ACHN (cell line): ENCODE measurements around the gene ARFGAP2.

Source experiments
- DNase-seq: peaks from one replicate; pipeline ENCODE4 v3.0.0-alpha.2; 2015
- in situ Hi-C: cut with HindIII; loops from 2 replicates; pipeline ENCODE4 v1.10.0; 2017; ENCODE audit warnings: low sequenced_read_pairs, low pct_ligation_motif_present, low pct_unique_long_range_greater_than_20kb

ARFGAP2 gene

DNA sequence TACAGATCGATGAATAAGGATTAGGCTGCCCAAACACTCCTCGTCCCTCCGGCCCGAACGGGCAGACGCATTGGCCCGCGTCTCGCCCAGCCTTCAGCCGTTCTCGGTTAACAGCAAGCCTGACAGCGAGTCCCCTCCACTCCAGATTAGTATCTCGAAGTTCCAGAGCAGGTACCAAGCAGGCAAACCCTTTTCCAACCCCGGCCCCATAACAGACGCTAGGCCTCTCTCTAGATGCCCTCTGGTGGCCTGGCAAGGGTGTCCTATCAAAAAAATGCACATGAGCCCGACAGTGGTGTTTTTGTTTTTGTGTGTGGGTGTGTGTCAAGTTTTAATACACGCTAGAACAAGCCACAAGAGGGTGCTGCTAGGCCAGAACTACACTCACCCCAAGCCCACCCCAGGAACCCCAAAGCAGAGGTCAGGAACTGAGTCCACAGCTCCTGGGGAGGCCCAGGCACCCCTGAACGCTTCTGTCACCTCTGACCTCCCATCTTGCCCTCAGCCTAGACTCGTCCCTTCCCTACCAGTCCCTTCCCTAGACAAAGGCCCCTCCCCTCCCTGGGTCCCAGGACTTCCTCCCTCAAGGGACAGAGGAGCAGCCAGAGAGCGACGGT is 658 bp upstream of the ARFGAP2 start:
- in situ Hi-C loops, result no loop called here
- peak; percentile 68 for DNase-seq

DNA sequence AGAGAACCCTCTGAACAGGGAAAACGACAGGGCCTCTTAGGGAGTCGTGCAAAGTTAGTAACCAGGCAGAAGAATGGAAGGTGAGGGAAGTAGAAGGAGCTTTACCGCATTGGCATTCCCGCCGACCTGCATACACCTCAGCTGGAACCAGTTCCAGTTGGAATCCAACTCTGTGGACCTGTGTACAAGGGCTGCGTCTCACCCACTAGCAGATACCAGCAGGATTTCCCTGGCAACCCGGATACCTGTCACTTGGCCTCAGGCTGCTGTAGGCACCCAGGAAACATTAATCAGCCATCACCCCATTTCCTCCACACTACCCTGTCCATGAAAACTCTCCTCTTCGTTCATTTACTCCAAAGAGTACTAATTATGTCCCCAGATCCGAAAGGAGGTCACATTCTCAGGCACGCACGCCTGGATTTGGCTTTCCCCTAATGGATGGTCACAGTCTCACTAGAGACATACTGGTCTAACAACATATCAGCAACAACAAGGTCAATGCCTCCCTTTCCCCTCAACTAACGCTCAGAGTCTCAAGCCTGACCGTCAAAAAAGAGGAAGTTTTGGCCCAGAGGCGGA is 842 bp downstream of the ARFGAP2 start:
- no peak for DNase-seq
- in situ Hi-C loops, result no loop called here

DNA sequence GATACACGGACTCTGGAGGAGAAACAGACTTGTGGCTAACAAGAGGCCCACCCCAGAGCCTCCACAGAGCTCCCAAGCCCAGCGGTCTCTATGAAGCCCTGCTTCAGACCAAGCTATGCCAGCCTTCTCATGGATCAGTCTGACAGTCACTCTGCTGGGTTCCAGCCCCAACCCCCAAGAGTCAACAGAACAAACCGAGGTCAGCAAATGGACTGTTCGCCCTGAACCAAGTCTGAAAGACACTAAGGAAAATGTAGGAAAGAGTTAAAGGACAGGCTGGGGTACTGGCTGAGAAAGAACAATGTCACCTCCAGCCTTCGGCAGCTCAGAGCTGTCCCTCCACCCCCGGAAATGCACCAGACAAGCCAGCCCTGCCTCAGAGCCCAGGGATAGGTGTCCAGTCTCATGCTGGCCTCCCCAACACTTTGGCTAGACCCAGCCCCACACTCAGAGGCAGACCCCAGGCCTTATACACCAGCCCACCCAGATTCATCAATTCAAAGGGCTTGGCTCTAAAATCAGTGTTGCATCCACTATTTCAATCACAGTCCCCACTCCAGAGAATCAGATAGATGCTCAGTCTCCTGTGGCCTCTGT is 3.8 kb downstream of the ARFGAP2 start:
- in situ Hi-C loops, result no loop called here
- DNase-seq, result no peak

DNA sequence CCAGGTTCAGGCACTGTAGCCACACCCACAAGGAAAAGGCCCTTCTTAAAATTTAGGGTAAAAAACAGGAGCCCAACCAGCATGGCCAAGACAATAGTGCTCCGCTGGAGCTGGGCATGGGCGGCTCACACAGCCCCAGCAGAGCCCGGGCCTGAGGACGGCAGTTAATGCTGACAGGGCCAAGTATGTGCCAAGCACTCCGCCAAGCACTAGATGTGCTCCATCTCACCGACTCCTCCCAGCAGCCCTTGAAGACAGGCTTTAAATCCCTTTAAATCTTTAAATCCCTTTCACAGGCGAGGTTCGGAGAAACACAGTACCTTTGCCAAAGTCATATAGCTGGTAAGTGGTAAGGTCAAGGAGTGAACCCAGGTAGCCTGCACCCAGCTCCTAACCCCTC is 4.8 kb downstream of the ARFGAP2 start:
- DNase-seq, result no peak
- in situ Hi-C loops, result no loop called here

DNA sequence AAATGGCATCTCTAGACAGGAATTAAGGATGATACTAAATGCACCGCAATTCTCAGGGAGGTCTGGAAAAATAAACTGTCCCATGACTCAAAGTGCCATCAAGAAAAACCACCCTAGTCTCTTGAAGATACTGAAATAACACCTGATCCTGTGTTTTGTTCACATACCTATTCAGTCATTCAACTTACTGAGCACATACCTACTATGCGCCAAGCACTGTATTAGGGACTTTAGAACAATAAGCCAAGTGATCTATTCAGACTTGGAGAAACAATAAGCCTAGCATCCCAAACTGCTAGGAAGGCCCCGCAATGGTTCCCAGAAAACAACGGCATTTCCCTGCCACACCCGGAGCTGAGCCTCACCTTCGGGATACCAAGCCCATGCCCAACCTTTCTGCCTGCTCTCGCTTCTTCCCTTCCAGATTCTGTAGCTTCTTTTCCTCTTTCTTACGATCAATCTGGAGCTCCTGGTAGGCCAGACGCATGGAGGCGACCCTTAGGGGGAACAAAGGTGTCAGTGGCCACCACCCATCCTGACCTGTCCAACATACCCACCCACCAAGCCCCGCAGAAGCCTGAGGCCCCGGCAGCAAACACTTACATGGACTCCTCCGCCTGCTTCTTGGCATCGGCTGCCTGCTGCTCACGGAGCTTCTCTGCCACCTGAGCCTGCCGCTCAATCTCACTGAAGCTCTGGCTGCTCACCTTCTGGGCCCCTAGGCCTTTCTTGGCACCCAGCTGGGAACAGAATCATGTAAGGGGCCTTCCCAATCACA is 5.4 kb downstream of the ARFGAP2 start:
- in situ Hi-C loops, result no loop called here
- no peak for DNase-seq

DNA sequence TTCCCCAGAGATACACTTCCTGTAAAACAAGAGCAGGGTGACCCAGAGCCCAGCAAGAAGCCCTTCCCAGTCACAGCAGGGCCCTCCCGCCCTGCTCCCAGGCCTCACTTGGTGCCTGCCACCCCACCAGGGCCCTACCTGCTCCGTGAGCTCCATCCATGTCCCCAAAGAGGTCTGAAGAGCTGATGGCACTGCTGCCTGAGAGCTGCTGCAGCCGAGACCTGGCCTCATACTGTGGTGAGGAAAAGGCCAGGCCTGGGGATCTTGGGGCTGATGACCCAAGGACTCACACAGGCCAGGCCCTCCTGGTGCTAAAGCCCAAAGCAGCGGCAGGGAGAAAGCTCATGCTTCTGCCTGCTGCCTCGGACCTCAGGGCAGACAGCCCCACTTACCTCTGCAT is 10.3 kb downstream of the ARFGAP2 start:
- no peak for DNase-seq

DNA sequence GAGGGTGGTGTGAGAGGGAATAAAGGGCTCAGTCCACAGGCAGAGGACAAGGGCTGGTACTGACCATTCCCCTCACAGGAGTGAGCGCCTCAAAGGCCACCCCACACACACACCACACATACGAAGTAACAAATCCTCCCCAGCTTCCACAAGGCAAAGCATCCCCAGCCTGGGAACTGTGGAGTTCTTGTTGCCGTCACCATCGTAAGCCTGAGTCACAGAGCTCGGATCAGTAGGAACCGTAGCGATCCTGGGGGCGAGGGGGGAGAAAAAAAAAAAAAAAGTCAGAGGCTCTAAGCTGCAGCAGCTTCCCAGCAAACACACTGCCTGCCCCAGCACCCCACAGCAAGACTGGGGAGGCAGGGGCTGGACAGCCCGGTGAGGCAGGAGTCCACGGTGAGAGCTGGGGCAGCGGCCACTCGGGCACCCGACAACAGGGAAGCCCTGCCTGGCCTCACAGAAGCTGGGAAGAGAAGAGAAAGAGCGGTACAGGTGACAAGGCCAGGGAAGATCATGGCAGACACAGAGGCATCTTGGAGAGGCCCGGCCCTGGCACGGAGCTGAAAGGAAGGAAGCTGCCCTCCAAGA is 11.3 kb downstream of the ARFGAP2 start:
- in situ Hi-C loops, result no loop called here
- DNase-seq, result no peak

More for the DNA sequence above, 10.3 kb downstream of the ARFGAP2 start:
- in situ Hi-C loops, result no loop called here

DNA sequence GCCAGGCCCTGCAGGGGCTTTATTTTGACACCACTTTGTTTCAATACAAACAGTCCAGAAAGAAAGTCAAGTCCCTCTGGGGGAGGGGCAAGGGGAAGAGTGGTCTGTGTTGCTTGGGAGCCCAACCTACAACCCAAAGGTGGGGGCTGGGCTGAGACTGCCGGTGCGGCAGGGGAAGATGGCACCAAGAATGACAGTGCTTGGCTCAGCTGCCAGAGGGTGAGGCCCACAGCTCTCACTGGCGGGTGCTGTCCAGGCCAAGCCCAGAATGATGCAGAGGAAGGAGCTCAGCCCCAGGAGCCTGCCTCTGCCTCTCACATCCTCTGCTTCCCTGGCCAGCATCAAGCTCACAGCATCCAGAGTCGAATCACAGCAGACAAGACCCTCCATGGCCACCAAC is 12.4 kb downstream of the ARFGAP2 start:
- in situ Hi-C loops, result no loop called here
- DNase-seq, result no peak

DNA sequence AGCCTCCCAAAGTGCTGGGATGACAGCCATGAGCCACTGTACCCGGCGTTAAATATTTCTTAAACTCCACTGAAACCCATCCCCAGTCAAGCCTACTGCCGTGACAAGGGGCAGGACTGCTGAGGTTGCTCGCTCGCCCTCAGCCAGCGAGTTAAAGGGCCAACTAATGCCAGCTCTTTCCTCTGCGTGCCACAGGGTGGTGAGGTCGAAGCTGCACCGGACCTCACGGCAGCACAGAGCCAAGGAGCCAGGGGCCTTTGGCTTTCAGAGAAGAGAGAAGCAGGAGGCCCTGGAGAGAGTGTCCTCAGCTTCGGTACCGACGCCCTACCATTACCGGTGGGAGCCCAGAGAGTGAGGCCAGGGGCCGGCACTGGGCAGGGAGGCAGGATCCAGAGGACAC is 12.8 kb downstream of the ARFGAP2 start:
- in situ Hi-C loops, result no loop called here
- no peak for DNase-seq

DNA sequence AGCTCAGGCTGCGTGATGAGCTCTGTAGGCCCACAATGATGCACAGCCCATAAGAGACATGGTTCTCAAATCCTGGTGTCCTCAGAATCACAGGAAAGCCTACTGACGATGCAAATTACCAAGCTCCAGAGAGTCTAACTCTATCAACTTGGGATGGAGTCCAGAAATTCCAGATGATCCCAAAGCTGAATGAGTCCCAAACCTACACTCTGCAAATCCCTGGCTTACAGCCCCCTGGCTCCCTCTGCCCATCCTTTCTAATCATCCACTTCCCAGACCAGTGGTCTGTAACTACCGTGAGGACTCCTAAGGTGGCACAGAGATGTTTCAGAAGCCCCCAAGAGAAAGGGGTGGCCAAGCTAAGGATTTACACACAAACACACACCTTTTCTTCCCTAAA is 13.5 kb downstream of the ARFGAP2 start:
- in situ Hi-C loops, result no loop called here
- no peak for DNase-seq

DNA sequence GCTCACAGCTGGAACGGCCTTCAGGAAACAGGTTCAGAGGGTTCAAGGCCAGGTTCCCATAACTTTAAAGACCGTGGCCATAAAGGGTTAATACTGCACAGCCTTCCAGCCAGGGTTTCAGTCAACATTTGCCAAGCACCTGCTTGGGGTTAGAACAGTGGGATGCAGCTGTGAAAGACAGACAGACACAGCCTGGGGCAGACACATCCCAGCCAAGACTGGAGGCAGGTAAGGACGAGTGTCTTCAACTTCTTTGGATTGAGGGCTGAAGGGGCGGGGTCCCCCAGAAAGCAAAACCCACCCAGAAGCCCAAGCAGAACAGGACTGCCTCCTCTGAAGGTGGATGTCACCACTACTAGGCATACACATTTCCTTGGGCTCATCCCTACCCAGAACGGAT is 14.3 kb downstream of the ARFGAP2 start:
- no peak for DNase-seq
- in situ Hi-C loops, result no loop called here

DNA sequence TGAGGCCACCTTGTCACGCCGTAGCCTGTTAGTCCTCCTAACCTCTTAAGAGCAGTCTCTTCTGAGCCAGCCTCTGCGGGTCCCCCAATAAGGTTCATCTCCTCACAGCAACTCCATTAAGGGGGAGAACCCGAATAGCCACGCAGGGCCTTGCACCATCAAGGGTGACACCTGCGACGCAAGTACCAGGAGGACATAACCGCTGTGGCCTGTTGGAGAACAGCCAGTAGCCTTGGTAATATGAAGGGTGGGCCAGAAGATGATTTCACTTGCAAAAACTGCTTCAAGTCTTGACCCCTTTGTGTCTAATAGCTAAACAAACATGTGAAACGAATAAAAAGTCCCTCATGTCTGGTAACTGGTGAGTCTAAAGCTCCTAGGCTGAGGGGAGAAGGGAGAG is 14.8 kb downstream of the ARFGAP2 start:
- in situ Hi-C loops, result no loop called here
- no peak for DNase-seq

DNA sequence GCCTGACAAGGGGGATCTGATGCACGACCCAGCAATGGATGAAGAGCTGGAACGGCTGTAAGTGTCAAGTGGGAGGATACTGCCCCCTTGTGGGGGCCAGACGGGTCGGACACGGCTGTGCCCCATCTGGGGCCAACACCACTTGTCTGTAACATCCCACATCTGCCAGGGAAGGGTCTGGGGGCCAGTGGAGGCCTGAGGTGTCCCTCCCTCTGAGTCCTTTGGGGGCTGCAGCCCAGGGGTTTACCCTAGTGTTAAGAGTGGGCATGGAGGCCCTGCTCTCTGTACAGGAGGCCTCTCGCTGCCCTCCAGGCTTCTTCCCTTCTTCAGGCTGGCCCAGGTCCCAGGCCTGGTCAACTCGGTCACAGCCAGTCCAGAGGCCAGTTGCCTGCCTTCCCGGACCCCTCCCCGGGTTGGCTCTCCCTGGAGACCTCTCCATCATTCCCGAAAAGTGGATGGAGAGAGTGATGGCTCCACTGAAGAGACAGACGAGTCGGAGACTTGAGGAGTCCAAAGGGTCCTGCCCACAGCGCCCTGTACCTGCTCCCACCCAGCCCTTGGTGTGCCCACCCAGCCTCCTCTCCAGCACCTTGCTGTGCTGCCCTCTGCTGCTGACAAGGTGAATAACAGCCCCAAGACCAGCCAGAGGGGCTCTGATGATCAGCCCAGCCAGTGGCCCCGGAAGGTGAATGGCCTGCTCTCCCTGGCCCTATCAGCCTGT is 15.4 kb downstream of the ARFGAP2 start:
- in situ Hi-C loops, result no loop called here
- peak; percentile 66 for DNase-seq

DNA sequence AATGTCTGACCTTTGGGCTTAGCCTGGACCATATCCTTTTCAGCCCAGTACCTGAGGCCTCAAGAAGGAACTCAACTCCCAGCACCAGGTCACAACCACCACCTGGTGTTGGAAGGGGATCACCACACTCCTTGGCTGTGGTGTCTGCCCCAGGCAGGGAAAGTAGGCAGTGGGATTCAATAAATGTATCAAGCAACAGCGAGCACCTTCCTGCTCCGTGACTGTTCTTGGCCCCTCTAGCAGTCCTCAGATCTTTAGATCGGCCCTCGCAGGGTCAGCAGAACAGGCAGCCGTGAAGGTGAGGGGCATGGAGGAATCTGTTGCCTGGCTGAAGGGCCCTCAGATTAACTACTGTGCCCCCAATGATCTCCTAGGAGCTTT is 15.9 kb downstream of the ARFGAP2 start:
- no peak for DNase-seq
- in situ Hi-C loops, result no loop called here

DNA sequence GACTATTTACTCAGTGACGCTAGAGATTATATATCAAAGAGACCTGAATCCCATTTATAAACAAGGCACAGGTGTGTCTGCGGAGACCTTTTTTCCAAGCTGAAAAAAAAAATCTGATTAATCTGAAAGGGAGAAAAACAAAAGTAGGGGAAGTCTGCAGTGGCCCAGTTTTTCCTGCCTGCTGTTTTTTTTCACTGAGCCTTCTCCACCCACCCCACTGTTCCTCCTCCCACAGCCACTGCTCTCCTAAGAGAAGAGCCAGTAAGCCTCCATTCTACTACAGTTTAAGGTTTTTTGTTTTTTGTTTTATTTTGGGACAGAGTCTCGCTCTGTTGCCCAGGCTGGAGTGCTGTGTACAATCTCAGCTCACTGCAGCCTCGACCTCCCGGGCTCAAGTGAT is 18.4 kb downstream of the ARFGAP2 start:
- DNase-seq, result no peak
- in situ Hi-C loops, result no loop called here

DNA sequence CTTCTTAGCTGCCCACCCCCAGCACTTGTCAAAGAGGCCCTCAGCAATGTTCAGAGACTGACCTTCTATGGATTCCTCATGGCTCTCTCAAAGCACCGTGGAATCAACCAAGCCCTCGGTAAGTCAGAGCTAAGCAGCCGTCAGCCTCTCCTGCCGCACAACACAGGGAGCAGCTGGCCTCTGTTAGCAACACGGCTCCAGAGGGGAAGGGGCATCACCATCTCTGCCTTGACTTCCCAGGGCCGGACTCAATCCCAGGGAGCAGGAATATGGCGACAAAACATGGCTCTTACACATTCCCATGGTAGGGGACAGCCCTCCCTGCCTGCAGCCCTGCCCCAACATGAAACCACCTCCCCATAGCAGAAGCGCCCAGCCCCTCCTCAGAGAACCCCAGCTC is 18.9 kb downstream of the ARFGAP2 start:
- DNase-seq, result no peak
- in situ Hi-C loops, result no loop called here

DNA sequence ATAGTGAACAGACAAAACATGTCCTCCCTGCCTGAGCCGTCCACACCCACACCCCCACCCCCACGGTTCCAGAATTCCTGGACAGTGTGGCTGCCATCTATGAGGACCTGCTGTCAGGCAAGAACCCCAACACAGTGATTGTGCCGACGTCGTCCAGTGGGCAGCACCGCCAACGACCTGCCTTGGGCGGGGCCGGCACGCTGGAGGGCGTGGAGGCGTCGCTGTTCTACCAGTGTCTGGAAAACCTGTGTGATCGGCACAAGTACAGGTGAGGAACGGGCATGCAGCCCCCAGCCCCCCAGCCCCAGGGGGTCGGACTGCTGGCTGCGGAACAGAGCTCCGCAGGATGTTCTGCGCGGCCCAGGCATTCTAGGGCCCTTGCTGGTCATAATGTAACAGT is 19.7 kb downstream of the ARFGAP2 start:
- DNase-seq, result no peak
- in situ Hi-C loops, result no loop called here

DNA sequence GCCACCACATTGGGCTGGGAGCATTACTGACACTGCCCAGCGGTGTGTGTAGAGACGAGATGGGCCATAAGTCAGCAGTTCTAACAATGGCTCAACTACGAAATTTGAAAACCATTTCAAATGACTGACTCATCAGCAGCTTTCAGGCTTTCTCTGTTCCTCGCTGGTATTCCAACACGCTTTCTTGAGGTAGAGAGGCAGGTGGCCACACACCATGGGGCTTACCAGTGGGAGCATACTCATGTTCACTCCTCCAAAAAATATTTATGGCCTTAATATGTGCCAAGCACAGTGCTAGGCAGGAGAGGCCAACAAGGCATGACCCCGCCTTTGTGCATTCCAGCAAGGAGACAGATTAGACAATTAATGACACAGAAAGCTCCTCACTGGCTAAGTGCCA is 20.3 kb downstream of the ARFGAP2 start:
- in situ Hi-C loops, result no loop called here
- DNase-seq, result no peak

DNA sequence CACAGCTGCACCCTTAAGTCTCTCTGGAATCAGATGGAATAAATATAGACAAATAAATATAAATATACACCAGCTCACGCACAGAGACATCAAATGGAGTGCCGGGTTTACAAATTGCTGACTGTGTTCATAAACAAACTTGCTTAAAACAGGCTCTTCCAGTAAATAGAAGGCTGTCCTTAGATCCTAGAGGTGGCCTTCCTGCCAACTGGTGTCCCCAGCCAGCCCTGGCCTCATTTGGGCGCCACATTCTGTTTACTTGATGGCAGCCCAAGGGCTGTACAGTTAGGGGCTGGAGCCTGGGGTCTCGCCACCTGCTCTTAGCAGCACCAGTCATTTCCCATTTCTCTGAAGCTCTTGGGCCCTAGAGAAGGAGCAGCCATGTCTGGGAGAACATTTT is 20.8 kb downstream of the ARFGAP2 start:
- in situ Hi-C loops, result no loop called here
- no peak for DNase-seq
